GM13977 (cell line): ENCODE data around the gene SLC66A2.

Source experiments
- DNase-seq: peaks from one replicate; pipeline ENCODE4 v3.0.0; 2012; ENCODE audit warnings: low spot score
- in situ Hi-C: fragments of 300-500 bp; cut with MboI; formaldehyde crosslinking; loops from one replicate; pipeline ENCODE4 v1.12.0; 2022; ENCODE audit warnings: low sequenced_read_pairs, low pct_unique_long_range_greater_than_20kb, mixed read lengths, inconsistent platforms; ENCODE audit not compliant: unreplicated experiment
- TF ChIP-seq, protein P1 (sequence below): IDR thresholded peaks from 2 replicates; pipeline ENCODE4 v1.5.1; 2012; ENCODE audit warnings: mild to moderate bottlenecking, control low read depth; ENCODE audit not compliant: insufficient read depth; ENCODE audit errors: extremely low read depth, missing control alignments

Gene SLC66A2

DNA sequence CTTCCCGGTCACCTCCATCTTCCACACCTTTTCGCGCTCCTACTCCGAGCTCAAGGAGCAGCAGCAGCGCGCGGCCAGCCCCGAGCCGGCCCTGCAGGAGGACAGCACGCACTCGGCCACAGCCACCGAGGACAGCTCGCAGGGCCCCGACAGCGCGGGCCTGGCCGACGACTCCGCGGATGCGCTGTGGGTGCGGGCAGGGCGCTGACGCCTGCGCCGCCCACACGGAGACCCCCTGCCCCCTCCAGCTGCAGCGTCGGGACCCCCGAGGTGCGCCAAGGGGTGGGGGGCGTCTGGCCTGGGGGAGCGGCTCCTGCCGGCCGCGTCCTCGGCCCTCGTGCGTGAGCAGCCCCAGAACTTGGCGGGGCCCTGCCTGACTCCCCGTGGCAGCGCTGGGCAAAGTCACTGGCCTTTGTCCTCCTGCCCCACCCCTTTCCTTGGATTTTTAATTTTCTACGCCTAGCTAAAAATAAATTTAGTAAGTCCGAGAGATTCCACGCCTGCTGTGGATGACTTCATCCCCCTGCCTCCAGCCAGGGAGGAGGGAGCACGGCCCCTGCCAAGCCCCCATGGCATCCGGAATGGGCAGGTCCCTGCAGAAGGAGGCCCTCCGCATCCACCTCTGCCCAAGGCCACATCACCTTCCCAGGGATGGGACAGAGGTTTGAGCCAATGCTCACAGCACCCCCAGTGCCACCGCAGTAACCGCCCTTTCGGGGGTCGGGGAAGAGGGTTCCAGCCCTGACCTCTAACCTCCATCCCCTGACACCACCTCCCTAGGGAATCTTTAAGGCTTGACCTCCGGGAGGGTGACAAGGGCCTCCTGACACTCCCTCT lies 51.6 kb downstream of the SLC66A2 start:
- in situ Hi-C loops, result no loop called here
- no peak for DNase-seq
- TF ChIP-seq, protein P1, sequence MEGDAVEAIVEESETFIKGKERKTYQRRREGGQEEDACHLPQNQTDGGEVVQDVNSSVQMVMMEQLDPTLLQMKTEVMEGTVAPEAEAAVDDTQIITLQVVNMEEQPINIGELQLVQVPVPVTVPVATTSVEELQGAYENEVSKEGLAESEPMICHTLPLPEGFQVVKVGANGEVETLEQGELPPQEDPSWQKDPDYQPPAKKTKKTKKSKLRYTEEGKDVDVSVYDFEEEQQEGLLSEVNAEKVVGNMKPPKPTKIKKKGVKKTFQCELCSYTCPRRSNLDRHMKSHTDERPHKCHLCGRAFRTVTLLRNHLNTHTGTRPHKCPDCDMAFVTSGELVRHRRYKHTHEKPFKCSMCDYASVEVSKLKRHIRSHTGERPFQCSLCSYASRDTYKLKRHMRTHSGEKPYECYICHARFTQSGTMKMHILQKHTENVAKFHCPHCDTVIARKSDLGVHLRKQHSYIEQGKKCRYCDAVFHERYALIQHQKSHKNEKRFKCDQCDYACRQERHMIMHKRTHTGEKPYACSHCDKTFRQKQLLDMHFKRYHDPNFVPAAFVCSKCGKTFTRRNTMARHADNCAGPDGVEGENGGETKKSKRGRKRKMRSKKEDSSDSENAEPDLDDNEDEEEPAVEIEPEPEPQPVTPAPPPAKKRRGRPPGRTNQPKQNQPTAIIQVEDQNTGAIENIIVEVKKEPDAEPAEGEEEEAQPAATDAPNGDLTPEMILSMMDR, result no peak

GRCh38 chr18:79898952-79899608 lies 52.4 kb downstream of the SLC66A2 start:
- TF ChIP-seq, protein P1, result no peak
- DNase-seq, result no peak
- in situ Hi-C loops, result no loop called here

DNA sequence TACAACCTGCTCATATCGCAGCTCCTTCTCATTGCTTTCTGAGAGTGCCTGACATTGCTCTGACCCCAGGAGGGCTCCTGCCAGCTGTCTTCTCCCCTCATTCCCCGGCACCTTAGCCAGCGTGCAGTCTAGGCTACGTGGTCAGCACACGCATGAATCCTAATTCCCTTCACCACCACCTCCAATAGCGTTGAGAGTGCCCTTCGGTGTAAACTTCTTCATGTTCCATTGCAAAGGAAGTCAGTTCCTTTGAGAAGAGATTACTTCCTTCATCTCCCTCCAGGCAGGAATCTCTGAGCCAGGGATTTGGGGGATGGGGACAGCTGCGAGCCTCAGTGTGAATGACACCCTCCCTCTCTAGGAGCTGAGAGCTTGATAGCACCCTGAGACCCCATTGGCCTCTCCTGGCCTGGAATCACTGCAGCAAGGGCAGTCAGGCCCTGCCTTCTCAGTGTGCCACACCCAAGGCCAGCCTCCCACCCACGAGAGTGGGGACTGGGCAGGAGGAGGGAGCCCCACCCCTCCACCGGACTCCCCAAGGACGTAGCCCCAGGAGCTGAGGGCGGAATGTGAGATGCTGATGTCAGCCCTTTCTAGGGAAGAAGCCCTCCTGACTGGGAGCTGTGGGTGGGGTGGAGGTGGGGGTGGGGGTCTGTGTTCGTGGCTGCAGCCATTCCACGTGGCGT lies 53.4 kb downstream of the SLC66A2 start:
- TF ChIP-seq, protein P1, result no peak
- DNase-seq, result no peak
- in situ Hi-C loops, result no loop called here

- TF ChIP-seq, protein P1, result no peak
- in situ Hi-C loops, result no loop called here
- no peak for DNase-seq
Measured at GRCh38 chr18:79896738-79897137, 54.7 kb downstream of the SLC66A2 start.

DNA sequence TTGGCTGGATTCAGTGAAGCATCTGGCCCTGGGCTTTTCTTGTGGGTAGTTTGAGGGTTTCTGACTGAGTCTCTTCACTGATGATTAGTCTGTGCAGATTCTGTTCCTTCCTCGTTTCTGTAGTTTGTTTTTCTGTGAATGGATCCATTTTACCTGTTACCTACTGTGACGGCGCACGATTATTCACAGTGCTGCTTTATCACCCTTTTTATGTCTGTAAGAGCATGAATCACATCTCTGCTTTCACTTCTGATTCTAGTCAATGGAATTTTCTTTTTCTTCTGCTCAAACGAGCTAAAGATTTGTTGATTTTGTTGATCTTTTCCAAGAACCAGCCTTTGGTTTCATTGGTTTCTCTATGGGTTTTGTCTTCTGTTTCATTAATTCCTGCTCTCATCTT lies 60.8 kb downstream of the SLC66A2 start:
- TF ChIP-seq, protein P1, result no peak
- in situ Hi-C loops, result no loop called here
- no peak for DNase-seq

- DNase-seq, result no peak
- TF ChIP-seq, protein P1, result no peak
- in situ Hi-C loops, result no loop called here
Measured at GRCh38 chr18:79889569-79889968, 61.9 kb downstream of the SLC66A2 start.
